Measurements from ENCODE around the gene CTIF. TPM values are rescaled to one million over a fixed set of nuclear protein-coding genes. Genes with fewer than 3 reads are reported as not detected.

Gene CTIF
- total and polyA plus RNA-seq, 4 donors = 10.6 to 26.7 (median 12.3) TPM

GRCh38 chr18:48703418-48703817, 164.6 kb downstream of the CTIF start:
- DNase-seq (ENCODE audit: low spot score) = no peak
- no peaks in the 10 kb centered on the region for H3K9me3 ChIP-seq (ENCODE audit: control insufficient read depth in 4 of 4, low read length in 3 of 4)
- H3K36me3 ChIP-seq (ENCODE audit: control insufficient read depth in 4 of 4, insufficient read depth in 3 of 4, low read depth in 1 of 4, low read length in 3 of 4) = peaks cover 0 to 8% (median 5%) of the 10 kb centered on the region in 4 donors
- H3K27ac ChIP-seq (ENCODE audit: low read depth in 1 of 2, low read length in 2 of 2) = no peak overlapping the region
- H3K4me1 ChIP-seq (ENCODE audit: control insufficient read depth in 4 of 4, insufficient read depth in 4 of 4, low read length in 3 of 4) = no peaks in the 10 kb centered on the region
- H3K9ac ChIP-seq (ENCODE audit: low read depth in 1 of 2, low read length in 2 of 2) = no peak overlapping the region
- 78% methylated on average over 4 of the region's 4 CpGs for WGBS
- no peak overlapping the region for H3K4me3 ChIP-seq (ENCODE audit: low read depth in 1 of 3, low read length in 3 of 3)
- no peaks in the 10 kb centered on the region for H3K27me3 ChIP-seq (ENCODE audit: control insufficient read depth in 4 of 4, insufficient read depth in 4 of 4, low read length in 3 of 4)
- TF ChIP-seq NR2F2 (IDR thresholded peaks at IDR 0.05) (peak; percentile 44), YY1 (IDR thresholded peaks at IDR 0.05) (no peak), MAX (IDR thresholded peaks at IDR 0.05) (no peak), JUND (IDR thresholded peaks at IDR 0.05) (no peak)

GRCh38 chr18:48705043-48705442, 166.2 kb downstream of the CTIF start:
- Histone ChIP-seq H3K27me3 (ENCODE audit: control insufficient read depth in 4 of 4, insufficient read depth in 4 of 4, low read length in 3 of 4) (no peaks in the 10 kb centered on the region), H3K9me3 (ENCODE audit: control insufficient read depth in 4 of 4, low read length in 3 of 4) (no peaks in the 10 kb centered on the region), H3K4me3 (ENCODE audit: low read depth in 1 of 3, low read length in 3 of 3) (no peak overlapping the region), H3K9ac (ENCODE audit: low read depth in 1 of 2, low read length in 2 of 2) (no peak overlapping the region), H3K36me3 (ENCODE audit: control insufficient read depth in 4 of 4, insufficient read depth in 3 of 4, low read depth in 1 of 4, low read length in 3 of 4) (peaks cover 0 to 5% (median 4%) of the 10 kb centered on the region in 4 donors), H3K4me1 (ENCODE audit: control insufficient read depth in 4 of 4, insufficient read depth in 4 of 4, low read length in 3 of 4) (no peaks in the 10 kb centered on the region), H3K27ac (ENCODE audit: low read depth in 1 of 2, low read length in 2 of 2) (no peak overlapping the region)
- TF ChIP-seq SP1 (IDR thresholded peaks at IDR 0.05) (no peak), EGR1 (IDR thresholded peaks at IDR 0.05; ENCODE audit: low read depth in 2 of 2) (no peak), FOXA2 (IDR thresholded peaks at IDR 0.05) (no peak), HNF4G (IDR thresholded peaks at IDR 0.05) (no peak), RXRA (IDR thresholded peaks at IDR 0.05) (no peak)
- WGBS = 95% methylated on average over 7 of the region's 7 CpGs
- DNase-seq (ENCODE audit: low spot score) = no peak

DNA sequence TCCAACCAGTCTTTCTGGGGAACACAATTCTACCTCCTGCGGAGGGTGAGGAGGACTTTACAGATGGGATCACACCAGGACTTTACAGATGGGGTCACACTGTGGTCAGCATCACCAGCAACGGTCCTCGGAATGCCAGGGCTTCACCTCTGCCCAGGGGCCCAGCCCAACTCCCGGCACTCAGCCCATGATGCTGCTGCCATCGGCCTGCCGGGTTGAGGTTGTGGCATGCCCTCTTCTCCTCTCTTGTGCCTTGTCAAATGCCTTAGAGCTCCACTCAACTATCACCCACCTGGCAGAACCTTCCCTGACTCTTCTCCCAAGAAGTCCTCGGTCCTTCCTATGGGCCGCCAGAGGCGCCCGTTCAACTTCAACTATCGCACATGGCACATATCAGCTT, 166.7 kb downstream of the CTIF start:
- Histone ChIP-seq H3K36me3 (ENCODE audit: control insufficient read depth in 4 of 4, insufficient read depth in 3 of 4, low read depth in 1 of 4, low read length in 3 of 4) (peaks cover 0 to 4% (median 3%) of the 10 kb centered on the region in 4 donors), H3K4me3 (ENCODE audit: low read depth in 1 of 3, low read length in 3 of 3) (no peak overlapping the region), H3K9ac (ENCODE audit: low read depth in 1 of 2, low read length in 2 of 2) (no peak overlapping the region), H3K27me3 (ENCODE audit: control insufficient read depth in 4 of 4, insufficient read depth in 4 of 4, low read length in 3 of 4) (no peaks in the 10 kb centered on the region), H3K9me3 (ENCODE audit: control insufficient read depth in 4 of 4, low read length in 3 of 4) (no peaks in the 10 kb centered on the region), H3K27ac (ENCODE audit: low read depth in 1 of 2, low read length in 2 of 2) (no peak overlapping the region), H3K4me1 (ENCODE audit: control insufficient read depth in 4 of 4, insufficient read depth in 4 of 4, low read length in 3 of 4) (no peaks in the 10 kb centered on the region)
- TF ChIP-seq, protein P1, sequence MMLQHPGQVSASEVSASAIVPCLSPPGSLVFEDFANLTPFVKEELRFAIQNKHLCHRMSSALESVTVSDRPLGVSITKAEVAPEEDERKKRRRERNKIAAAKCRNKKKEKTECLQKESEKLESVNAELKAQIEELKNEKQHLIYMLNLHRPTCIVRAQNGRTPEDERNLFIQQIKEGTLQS (IDR thresholded peaks at IDR 0.05) = no peak
- no peak for DNase-seq (ENCODE audit: low spot score)
- WGBS = 94% methylated on average over 11 of the region's 11 CpGs

DNA sequence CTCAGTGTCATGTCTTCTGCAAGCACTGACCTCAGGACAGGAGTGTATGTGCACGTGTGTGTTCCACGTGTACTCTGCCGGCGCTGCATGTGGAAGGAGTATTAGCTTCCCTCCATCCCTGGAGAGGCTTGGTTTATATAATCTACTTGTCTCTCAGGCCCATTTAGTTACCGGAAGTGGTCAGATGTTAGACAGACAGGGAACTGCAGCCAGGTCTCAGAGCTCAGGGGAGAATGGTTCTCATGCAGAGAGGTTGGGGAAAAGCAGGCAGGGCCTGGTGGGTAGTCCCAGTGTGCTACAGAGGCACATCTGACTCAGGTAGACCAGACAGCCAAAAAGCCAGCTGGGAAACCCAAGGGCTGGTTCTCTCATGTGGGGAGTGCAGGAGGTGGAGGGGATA, 167.9 kb downstream of the CTIF start:
- WGBS = 92% methylated on average over 5 of the region's 5 CpGs
- Histone ChIP-seq H3K9me3 (ENCODE audit: control insufficient read depth in 4 of 4, low read length in 3 of 4) (no peaks in the 10 kb centered on the region), H3K36me3 (ENCODE audit: control insufficient read depth in 4 of 4, insufficient read depth in 3 of 4, low read depth in 1 of 4, low read length in 3 of 4) (peaks cover 0 to 4% (median 3%) of the 10 kb centered on the region in 4 donors)

More for the DNA sequence above, 167.9 kb downstream of the CTIF start:
- no peaks in the 10 kb centered on the region for H3K4me1 ChIP-seq (ENCODE audit: control insufficient read depth in 4 of 4, insufficient read depth in 4 of 4, low read length in 3 of 4)
- H3K27me3 ChIP-seq (ENCODE audit: control insufficient read depth in 4 of 4, insufficient read depth in 4 of 4, low read length in 3 of 4) = no peaks in the 10 kb centered on the region
- DNase-seq (ENCODE audit: low spot score) = no peak
- TF ChIP-seq REST (IDR thresholded peaks at IDR 0.05) (no peak), SP1 (IDR thresholded peaks at IDR 0.05) (no peak), HNF4G (IDR thresholded peaks at IDR 0.05) (no peak), TAF1 (conservative IDR thresholded peaks at IDR 0.05) (no peak), FOXA2 (IDR thresholded peaks at IDR 0.05) (no peak), YY1 (IDR thresholded peaks at IDR 0.05) (no peak), GABPA (IDR thresholded peaks at IDR 0.05 in 1 of 2, conservative IDR thresholded peaks at IDR 0.05 in 1 of 2) (no peak), MAX (IDR thresholded peaks at IDR 0.05) (no peak)
- TF ChIP-seq, protein P1 (IDR thresholded peaks at IDR 0.05) = no peak
- TF ChIP-seq, protein P2, sequence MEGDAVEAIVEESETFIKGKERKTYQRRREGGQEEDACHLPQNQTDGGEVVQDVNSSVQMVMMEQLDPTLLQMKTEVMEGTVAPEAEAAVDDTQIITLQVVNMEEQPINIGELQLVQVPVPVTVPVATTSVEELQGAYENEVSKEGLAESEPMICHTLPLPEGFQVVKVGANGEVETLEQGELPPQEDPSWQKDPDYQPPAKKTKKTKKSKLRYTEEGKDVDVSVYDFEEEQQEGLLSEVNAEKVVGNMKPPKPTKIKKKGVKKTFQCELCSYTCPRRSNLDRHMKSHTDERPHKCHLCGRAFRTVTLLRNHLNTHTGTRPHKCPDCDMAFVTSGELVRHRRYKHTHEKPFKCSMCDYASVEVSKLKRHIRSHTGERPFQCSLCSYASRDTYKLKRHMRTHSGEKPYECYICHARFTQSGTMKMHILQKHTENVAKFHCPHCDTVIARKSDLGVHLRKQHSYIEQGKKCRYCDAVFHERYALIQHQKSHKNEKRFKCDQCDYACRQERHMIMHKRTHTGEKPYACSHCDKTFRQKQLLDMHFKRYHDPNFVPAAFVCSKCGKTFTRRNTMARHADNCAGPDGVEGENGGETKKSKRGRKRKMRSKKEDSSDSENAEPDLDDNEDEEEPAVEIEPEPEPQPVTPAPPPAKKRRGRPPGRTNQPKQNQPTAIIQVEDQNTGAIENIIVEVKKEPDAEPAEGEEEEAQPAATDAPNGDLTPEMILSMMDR (IDR thresholded peaks at IDR 0.05; ENCODE audit: low read depth, low read length, missing input control) = no peak
- H3K9ac ChIP-seq (ENCODE audit: low read depth in 1 of 2, low read length in 2 of 2) = no peak overlapping the region
- H3K4me3 ChIP-seq (ENCODE audit: low read depth in 1 of 3, low read length in 3 of 3) = no peak overlapping the region
- no peak overlapping the region for H3K27ac ChIP-seq (ENCODE audit: low read depth in 1 of 2, low read length in 2 of 2)

All from liver (tissue), 9 donors.